ENCODE results near the gene TUBB3. TPM values are rescaled to one million over a fixed set of nuclear protein-coding genes. Genes with fewer than 3 reads are reported as not detected.

Gene TUBB3
- total and polyA plus RNA-seq, 2 of the 8 experiments (the other 6 are each of a cell fraction or from before 2014, with no cell fraction given): 275 to 393 TPM

- Histone ChIP-seq H2AFZ (ENCODE audit: low read length) (no peak overlapping the region), H3K23ac (ENCODE audit: insufficient read length) (no peak overlapping the region), H3K79me2 (ENCODE audit: control insufficient read depth in 1 of 2, insufficient read depth in 2 of 2, low read length in 2 of 2) (no peaks in the 10 kb centered on the region), H2AK5ac (ENCODE audit: low read depth, low read length) (no peak overlapping the region), H2BK5ac (ENCODE audit: low read depth, low read length) (no peak overlapping the region), H3K36me3 (ENCODE audit: control insufficient read depth in 2 of 4, insufficient read depth in 4 of 4, low read length in 3 of 4) (peaks cover 0 to 6% (median 4%) of the 10 kb centered on the region in 4 experiments; a peak in 4 of 8 replicates), H3K27ac (ENCODE audit: low read depth, low read length) (no peak overlapping the region), H4K5ac (ENCODE audit: insufficient read length, low read depth, low read length) (no peak overlapping the region), H3K4me2 (ENCODE audit: insufficient read depth in 1 of 2, low read depth in 2 of 2, low read length in 2 of 2) (no peak overlapping the region), H2BK15ac (ENCODE audit: low read length) (no peak overlapping the region), H3K79me1 (ENCODE audit: low read depth, low read length) (no peaks in the 10 kb centered on the region), H2BK20ac (ENCODE audit: low read length) (no peak overlapping the region), H4K91ac (replicated peaks; ENCODE audit: insufficient read length, low read length) (no peak overlapping the region), H3K4ac (replicated peaks; ENCODE audit: insufficient read length, low read depth, low read length) (no peak overlapping the region), H3K27me3 (replicated peaks in 1 of 4; ENCODE audit: control insufficient read depth in 3 of 4, extremely low read depth in 1 of 4, insufficient read depth in 3 of 4, low read length in 3 of 4) (no peaks in the 10 kb centered on the region), H3K18ac (ENCODE audit: extremely low read depth, low read length) (no peak overlapping the region), H3K9ac (replicated peaks in 1 of 4; ENCODE audit: extremely low read depth in 1 of 4, low read depth in 3 of 4, low read length in 3 of 4) (peak overlapping the region in 1 of 4 experiments; percentile 21; a peak in 2 of 7 replicates), H4K8ac (ENCODE audit: extremely low read depth, insufficient read depth, low read length) (no peak overlapping the region; the same call in 1 of the 2 replicates), H2BK12ac (ENCODE audit: low read depth, low read length) (no peak overlapping the region), H2BK120ac (replicated peaks; ENCODE audit: low read depth, low read length) (no peak overlapping the region), H4K20me1 (replicated peaks in 1 of 2; ENCODE audit: control insufficient read depth in 1 of 2, insufficient read depth in 2 of 2, low read length in 2 of 2) (peaks cover 1 to 7% of the 10 kb centered on the region in 2 experiments), H3K4me3 (ENCODE audit: extremely low read depth in 1 of 4, insufficient read depth in 2 of 4, low read depth in 3 of 4, low read length in 4 of 4) (no peak overlapping the region), H3K56ac (replicated peaks; ENCODE audit: insufficient read length, low read depth, low read length) (no peak overlapping the region), H3K23me2 (ENCODE audit: low read depth, low read length) (no peaks in the 10 kb centered on the region), H3K9me3 (ENCODE audit: insufficient read depth in 2 of 2, low read depth in 1 of 2, low read length in 1 of 2) (no peaks in the 10 kb centered on the region), H3K4me1 (replicated peaks in 1 of 4; ENCODE audit: control insufficient read depth in 3 of 4, insufficient read depth in 4 of 4, low read length in 3 of 4) (no peaks in the 10 kb centered on the region; a peak in 1 of 7 replicates), H3K14ac (ENCODE audit: insufficient read length) (no peak overlapping the region)
- ChIA-PET CTCF (ENCODE audit: partially characterized antibody) (interaction anchor here (0.6 to 1.3 kb wide), 3 partner anchors 12 to 52 kb away, joined by 3 to 5 read pairs (median 4); no protein-coding TSS in a partner anchor), POLR2A (ENCODE audit: partially characterized antibody) (interaction anchor here (1.2 to 7.5 kb wide), 3 partner anchors 9 to 40 kb away, joined by 3 to 54 read pairs (median 6); partner anchors contain the start of gene TUBB3)
- no peak for TF ChIP-seq YY1 (IDR thresholded peaks at IDR 0.05; ENCODE audit: low read depth, low read length)
- TF ChIP-seq TBP (IDR thresholded peaks at IDR 0.05; ENCODE audit: low read depth, low read length): no peak
- no peak for TF ChIP-seq NRF1 (IDR thresholded peaks at IDR 0.05; ENCODE audit: low read depth, low read length)
- FAIRE-seq (no peak), DNase-seq (ENCODE audit: low read depth in 1 of 2, low spot score in 2 of 2) (no peak)
- WGBS, 2 experiments (ENCODE audit: extremely low coverage in 1 of 2, insufficient coverage in 1 of 2, insufficient read length in 1 of 2, insufficient replicate concordance in 2 of 2, low coverage in 1 of 2, low lambda C conversion rate in 2 of 2, missing lambda C conversion rate in 1 of 2): 94% methylated on average over 24 of the region's 26 CpGs; no CpG with 5 or more reads in 1 of the 2 experiments
These were observed 39.8 kb downstream of the TUBB3 start for GRCh38 chr16:89962754-89963498.
